ENCODE results near the gene ACOT11. TPM values are rescaled to one million over a fixed set of nuclear protein-coding genes. Genes with fewer than 3 reads are reported as not detected.

ACOT11 gene
- total and polyA plus RNA-seq, 9 of the 15 experiments (the other 6 are each of a cell fraction or from before 2014, with no cell fraction given) = 0.04 to 1.2 (median 0.64) TPM; not detected in 2

- no peak for TF ChIP-seq RNF219 (CRISPR knock-in tag; IDR thresholded peaks at IDR 0.05)
Observed at GRCh38 chr1:54609301-54609921, 61.4 kb downstream of the ACOT11 start (continued).

GRCh38 chr1:54610048-54610447 is 62.0 kb downstream of the ACOT11 start:
- in situ Hi-C loops (cut with MboI) = no loop called here

More at GRCh38 chr1:54610048-54610447, 62.0 kb downstream of the ACOT11 start:
- WGBS (ENCODE audit: insufficient coverage, low coverage, missing lambda C conversion rate) = 1% methylated on average over 6 of the region's 6 CpGs
- Histone ChIP-seq H3K4me2 (ENCODE audit: insufficient read depth, low read length) (no peak overlapping the region), H2AFZ (ENCODE audit: low read depth, low read length) (no peak overlapping the region), H3K36me3 (ENCODE audit: control insufficient read depth, insufficient read depth, low read length) (no peaks in the 10 kb centered on the region), H3K79me2 (ENCODE audit: control insufficient read depth, insufficient read depth, low read length) (no peaks in the 10 kb centered on the region), H3K4me3 (no peak overlapping the region), H3K9me1 (ENCODE audit: control insufficient read depth, insufficient read depth, low read length) (no peaks in the 10 kb centered on the region), H4K20me1 (replicated peaks; ENCODE audit: control insufficient read depth, insufficient read depth, low read length) (peaks cover 3% of the 10 kb centered on the region; the same call in 1 of the 2 replicates), H3K9ac (ENCODE audit: insufficient read depth in 1 of 2, low read depth in 2 of 2, low read length in 2 of 2) (no peak overlapping the region), H3K9me3 (replicated peaks; ENCODE audit: control insufficient read depth, insufficient read depth, low read depth, low read length) (no peaks in the 10 kb centered on the region), H3K27me3 (ENCODE audit: control insufficient read depth in 2 of 2, insufficient read depth in 2 of 2, low read length in 2 of 2) (peaks cover 38 to 87% of the 10 kb centered on the region in 2 experiments), H3K27ac (ENCODE audit: extremely low read depth, low read depth, low read length) (no peak overlapping the region), H3K4me1 (replicated peaks in 1 of 2; ENCODE audit: control insufficient read depth in 2 of 2, insufficient read depth in 2 of 2, low read length in 2 of 2) (peaks cover 0 to 16% of the 10 kb centered on the region in 2 experiments; a peak in 2 of 5 replicates)
- CTCF ChIA-PET (ENCODE audit: low intra/inter-chr PET ratio) = no interaction called here
- FAIRE-seq = no peak
- TF ChIP-seq RFX1 (IDR thresholded peaks at IDR 0.05) = peak; percentile 85
- TF ChIP-seq NRF1 (conservative IDR thresholded peaks at IDR 0.05 in 1 of 2, IDR thresholded peaks at IDR 0.05 in 1 of 2) = no peak
- BruUV-seq (replicated peaks) = no TSS peak
- intact Hi-C loops (cut with micrococcal nuclease) = no loop called here
- POLR2A ChIA-PET = interaction anchor here (0.5 to 0.6 kb wide), 2 partner anchors 37 to 1887 kb away, joined by 3 read pairs; no protein-coding TSS in a partner anchor
- 0 out of 3 replicates have a peak, but pooled peaks have one; percentile 11 for ATAC-seq
- no peak for DNase-seq (ENCODE audit: extremely low read depth in 1 of 4, low spot score in 3 of 4)
